Breast epithelium (tissue), 3 donors: ENCODE results near the gene PSMD5.

Source experiments
- CTCF ChIP-seq, 3 donors: fragments of 450-650 bp; IDR thresholded peaks; one replicate each; pipeline ENCODE4 v1.5.1; 2016 to 2017; ENCODE audit warnings: antibody characterized with exemption in 3 of 3, mild to moderate bottlenecking in 3 of 3, moderate library complexity in 3 of 3
- POLR2AphosphoS5 ChIP-seq, 3 donors: sonication (generic); formaldehyde crosslinking; IDR thresholded peaks; one replicate each; pipeline ENCODE4 v1.6.1; 2017; ENCODE audit warnings: antibody characterized with exemption in 3 of 3

GRCh38 chr9:120857481-120857880 lies 14.8 kb upstream of the PSMD5 start:
- no peak for TF ChIP-seq CTCF (IDR thresholded peaks at IDR 0.05)
- no peak for TF ChIP-seq POLR2AphosphoS5 (IDR thresholded peaks at IDR 0.05)
